Stimulated activated CD4-positive, alpha-beta T cell treated with anti-CD3 and anti-CD28 coated beads, Interleukin-2, amount 100 ng/mL, for 4 hours (primary cell): Measurements from ENCODE around the gene PLXNA2.

Experiments used
- DNase-seq: peaks from one replicate; pipeline ENCODE4 v3.0.0-alpha.2; 2020; ENCODE audit warnings: low read depth

Gene PLXNA2

DNA sequence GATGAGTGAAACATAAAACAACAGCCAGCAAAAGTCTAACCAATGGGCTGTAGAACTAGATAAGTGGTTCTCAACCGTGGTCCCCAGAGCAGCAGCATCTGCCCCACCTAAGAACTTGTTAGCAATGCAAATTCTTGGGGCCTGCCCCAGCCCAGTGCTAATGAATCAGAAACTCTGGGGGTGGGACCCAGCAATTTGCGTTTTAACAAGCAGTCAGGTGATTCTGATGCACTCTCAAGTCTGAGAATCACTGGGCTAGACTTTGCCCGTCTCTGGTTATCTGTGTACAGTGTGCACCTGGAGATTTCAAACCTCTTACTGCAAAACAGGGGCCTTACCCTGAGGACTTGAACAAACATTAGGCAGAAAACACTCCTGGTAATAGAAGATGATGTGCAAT, 66.5 kb downstream of the PLXNA2 start:
- DNase-seq, result no peak

DNA sequence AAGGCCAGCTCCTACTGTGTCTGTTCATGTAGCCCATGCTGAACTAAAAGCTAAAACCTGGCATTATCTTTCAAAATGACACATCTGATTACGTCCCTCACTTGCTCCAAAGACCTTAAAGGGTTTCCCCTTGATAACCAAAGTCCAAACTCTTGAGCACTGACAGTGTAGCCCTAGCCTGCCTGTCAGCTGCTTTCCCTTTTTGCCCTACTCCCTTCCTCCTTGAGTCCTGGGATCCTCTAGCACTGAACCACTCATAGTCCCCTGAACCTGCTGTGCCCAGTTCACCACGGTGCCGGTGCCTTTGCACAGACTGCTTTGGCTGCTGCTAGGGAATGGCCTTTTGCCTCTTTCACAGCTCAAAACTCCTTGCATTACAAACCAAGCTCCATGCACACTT, 67.5 kb downstream of the PLXNA2 start:
- no peak for DNase-seq

DNA sequence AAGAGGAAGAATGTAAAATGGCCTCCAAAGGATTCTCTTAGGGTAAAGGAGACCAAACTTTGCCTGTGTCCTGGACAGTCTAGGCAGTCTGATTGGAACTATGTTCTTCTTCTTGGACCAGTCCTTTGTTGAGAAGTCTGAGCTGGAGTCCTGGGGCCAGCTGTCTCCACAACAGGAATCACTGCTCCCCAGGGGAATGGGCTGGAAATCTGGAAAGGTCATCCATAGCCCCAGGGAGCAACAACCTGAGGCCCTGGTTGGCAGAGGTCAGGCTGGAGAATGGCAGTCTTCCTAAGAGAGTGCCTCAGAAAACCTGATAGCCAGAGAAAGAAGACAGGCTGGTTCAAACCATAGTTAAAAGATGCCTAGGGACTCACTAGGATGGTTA, 68.7 kb downstream of the PLXNA2 start:
- no peak for DNase-seq

- no peak for DNase-seq
These were observed 69.3 kb downstream of the PLXNA2 start for GRCh38 chr1:208174731-208175507.

- no peak for DNase-seq
These were observed 70.0 kb downstream of the PLXNA2 start for GRCh38 chr1:208174200-208174599.

DNA sequence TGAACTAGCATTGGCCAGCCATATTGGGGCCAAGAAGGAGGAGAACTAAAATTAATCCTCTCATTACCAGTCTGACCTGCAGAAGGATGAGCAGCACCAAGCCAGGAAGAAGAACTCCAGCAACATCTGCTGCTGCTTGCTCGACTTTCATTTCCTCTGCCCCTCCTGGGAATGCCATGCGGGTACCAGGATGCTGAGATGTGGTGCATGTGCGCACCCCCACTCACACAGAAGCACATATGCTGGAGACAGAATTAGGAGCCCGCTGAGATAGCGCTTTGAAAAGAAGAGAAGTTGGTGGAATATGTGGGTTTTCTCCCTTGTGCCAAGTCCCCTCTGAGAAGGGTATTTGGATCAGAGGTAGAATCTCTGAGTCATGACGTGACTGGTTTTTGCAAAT, 70.4 kb downstream of the PLXNA2 start:
- no peak for DNase-seq

DNA sequence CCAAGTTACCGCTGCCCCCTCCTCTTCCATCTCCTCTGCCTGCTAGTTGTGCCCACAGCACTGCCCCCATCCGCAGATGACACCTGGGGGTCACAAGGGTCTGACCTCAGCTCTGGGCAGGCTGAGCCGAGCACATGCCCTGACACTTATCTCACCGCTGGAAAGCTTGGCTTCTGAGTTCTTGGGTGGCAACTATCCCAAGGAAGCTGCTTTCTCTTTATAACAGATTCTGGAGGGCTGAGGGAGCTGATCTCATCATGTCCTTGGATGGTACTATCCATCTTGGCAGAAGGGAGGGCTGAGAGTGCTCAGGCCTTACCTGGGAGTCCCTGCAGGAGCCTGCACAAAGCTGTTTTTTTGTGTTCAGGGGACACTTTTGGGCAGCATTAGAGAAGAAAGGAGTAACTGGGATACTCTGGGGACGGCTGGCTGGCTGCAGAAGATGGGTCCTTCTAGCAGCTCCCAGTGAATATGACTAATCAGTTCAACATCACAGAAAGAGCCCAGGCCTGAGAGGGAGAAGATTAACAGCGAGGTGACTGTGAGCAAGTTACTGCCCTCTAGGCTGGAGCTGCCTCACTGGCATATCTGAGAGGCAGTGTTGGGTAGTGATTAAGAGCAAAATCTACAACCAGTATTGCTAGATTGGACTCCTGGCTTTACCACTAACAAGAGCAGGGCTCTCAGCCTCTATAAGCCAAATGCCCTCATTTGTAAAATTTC, 71.6 kb downstream of the PLXNA2 start:
- DNase-seq, result no peak

DNA sequence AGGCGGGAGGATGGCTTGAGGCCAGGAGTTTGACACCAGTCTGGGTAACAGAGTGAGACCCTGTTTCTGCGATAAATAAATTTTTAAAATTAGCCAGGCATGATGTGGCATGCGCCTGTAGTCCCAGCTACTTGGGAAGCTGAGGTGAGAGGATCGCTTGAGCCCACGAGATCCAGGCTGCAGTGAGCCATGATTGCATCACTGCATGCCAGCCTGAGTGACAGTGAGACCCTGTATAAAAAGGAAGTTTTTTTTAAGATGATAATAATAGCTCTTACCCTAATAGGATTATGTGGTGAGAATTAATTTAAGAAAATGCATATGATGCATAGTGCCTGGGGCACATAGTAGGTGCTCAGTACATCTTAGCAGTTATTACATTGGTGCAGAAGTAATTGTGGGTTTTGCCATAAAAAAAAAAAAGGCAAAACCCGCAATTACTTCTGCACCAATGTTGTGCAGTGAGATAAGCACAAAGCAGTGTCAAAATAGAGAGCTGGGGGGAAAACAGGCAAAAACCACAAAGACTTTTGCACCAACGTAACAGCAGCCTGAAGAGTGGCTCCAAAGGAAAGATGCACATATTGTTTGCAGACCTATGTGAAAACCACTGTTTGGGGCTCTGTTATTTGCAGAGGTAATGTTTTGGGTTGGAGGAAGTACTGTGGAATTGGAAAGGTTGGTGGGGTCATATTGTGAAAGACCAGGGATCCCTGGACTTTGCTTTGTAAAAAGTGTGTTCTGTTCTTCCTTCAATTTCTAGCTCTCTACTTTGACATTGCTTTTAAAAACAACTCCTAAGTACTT, 72.4 kb downstream of the PLXNA2 start:
- no peak for DNase-seq

- no peak for DNase-seq
These were observed 73.9 kb downstream of the PLXNA2 start for GRCh38 chr1:208170252-208170651.

DNA sequence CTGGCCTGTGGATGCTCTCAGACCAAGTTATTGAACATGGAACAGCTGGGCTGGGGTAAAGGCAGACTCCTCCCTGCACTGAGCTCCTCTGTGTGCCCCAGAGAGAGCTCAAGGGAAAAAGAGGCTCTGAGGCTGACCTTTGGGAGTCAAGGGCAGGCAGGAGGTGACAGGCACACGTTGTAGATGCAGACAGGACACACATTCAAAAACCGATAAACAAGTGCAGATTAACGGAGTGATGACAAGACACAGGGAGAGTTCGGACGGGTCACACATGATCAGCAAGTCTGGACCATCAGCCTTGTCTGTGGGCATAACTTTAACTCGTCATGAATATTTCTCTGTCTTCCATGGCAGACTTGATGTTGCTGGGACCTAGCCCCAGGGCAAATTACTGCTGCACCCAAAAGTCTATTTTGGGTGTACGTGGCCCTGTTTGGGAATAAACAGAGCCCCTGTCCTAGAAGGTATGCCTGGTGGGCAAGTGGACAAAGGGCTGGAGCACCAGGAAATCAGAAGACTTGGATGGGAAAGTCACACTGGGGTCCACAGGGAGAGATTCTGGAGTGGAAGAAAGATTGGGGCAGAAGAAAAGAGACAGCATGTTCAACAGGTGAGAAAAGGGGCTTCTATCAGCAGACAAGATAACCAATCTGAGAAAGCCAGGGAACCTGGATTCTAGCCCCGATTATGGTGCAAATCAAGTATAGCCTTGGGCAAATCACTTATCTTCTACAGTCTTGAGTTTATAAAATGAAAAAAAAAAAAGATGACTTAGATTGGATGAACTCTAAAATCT, 74.9 kb downstream of the PLXNA2 start:
- no peak for DNase-seq

GRCh38 chr1:208167261-208167869, 76.8 kb downstream of the PLXNA2 start:
- DNase-seq, result no peak

- no peak for DNase-seq
These were observed 77.6 kb downstream of the PLXNA2 start for GRCh38 chr1:208166340-208167138.

- no peak for DNase-seq
These were observed 78.5 kb downstream of the PLXNA2 start for GRCh38 chr1:208165659-208166058.

- DNase-seq, result no peak
These were observed 79.6 kb downstream of the PLXNA2 start for GRCh38 chr1:208164609-208165008.

DNA sequence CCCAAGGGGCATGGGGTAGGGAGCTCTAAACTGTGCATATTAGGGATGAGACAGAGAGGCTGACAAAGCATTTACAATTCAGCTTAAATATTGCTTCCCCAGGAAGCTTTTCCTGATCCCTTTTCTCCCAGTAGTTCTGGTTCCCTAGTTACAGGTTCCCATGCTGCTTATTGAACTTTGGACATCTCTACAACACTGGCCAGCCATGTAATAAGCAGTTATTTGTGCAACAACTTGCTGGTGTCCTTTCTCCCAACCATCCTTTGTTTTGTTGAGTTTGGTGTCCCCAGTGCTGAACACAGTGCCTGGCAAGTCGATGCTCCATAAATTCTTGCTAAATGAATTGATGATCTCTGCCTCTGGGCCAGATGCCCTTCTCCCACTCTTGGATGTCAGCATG, 80.6 kb downstream of the PLXNA2 start:
- DNase-seq, result no peak

DNA sequence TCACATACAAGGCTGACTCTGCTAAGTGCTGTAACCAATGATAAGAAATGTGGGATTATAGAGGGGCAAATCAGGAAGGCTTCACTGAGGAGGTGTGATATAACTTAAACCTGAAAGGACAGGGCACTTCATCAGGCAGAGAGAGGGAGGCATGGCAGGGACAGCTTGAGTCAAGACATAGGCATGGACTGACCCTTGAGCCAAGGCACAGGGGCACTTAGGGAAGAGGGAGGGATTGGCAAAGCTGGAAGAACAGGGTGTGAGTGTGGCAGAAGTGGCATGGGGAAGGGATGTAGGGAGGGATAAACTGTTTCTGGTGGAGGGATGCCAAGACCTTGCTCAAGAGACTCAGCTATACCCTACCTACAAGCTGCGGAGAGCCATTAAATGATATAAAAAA, 81.3 kb downstream of the PLXNA2 start:
- no peak for DNase-seq

DNA sequence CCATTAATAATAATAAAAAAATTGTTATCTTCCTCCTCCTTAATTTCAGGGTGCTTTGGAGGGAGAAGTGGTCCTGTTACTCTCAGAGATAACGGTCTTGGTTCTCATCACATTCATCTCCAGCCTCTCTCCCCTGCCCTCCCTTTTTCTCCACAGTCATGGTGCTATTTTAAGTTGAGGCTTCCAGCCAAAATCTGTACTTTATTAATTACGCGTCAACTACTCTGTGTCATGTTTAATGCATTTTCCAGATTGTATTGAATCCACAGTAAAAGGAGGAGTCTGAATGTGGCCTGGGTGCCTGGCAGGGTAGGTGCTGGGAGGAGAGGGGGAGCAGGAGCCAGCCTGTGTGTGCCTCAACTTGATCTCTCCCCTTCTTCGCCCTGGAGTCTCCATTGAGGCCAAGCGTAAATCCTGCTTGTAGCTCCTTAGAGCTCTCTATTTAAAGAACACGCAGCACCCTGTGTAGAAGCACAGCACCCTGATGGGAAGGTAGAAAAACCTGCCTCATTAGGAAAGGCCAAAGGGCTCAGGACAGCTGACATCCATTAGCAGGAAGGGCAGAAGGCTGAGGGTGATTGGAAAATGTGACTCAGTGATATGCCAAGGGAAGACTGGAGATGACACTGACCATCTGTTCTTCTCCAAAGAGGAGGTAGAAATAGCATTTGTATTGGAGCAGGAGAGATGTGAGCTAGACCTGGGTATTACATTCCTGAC, 82.4 kb downstream of the PLXNA2 start:
- no peak for DNase-seq

DNA sequence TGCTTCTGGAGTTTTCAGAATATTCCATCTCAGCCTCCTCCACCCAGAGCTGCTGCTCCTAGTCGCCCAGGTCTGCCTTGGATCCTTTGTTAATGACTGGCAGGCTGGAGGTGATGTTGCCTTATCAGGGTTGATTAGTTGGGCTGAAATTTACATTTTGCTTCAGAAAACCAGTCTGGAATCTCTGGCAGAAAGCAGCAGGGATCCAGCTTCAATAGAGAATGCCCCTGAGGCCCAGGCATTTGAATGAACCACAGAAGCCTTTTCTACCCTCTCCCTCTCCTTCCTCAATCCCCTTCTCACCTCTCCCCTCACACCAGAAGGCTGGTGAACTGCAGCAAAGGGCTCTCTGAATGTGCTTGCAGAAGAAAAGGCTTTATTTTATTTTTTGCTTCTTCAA, 83.2 kb downstream of the PLXNA2 start:
- DNase-seq, result no peak

GRCh38 chr1:208160259-208160819, 83.8 kb downstream of the PLXNA2 start:
- no peak for DNase-seq
